ENCODE data around the gene ITPR2. TPM values are rescaled to one million over a fixed set of nuclear protein-coding genes. Genes with fewer than 3 reads are reported as not detected.
"Not testable (repeated sequence)": the region's sequence is repeated elsewhere in the genome, so short reads cannot be mapped to it uniquely, and the experiment has no call there.

ITPR2 gene
- total RNA-seq, 2 donors from 2014 or later = 31.3 to 31.7 TPM

DNA sequence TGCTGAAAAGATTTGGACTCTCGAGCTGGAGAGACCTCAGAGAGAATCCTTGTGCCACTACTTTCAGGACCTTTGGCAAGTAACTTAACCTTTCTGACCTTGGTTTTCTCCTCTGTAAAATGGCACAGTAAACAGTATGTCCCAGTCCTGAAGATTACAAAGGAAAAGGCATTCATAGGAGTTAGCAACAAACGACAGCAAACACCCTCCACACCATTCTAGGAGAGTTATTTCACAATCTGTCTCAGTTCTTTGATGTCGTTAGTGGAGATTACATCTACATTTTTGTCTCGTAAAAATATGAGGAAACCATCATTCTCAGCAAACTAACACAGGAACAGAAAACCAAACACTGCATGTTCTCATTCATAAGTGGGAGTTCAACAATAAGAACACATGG lies 205.7 kb downstream of the ITPR2 start:
- ATAC-seq = no peak
- intact Hi-C loops (cut with DNase I, micrococcal nuclease) = no loop called here
- DNase-seq = no peak

GRCh38 chr12:26623136-26623535 lies 209.9 kb downstream of the ITPR2 start:
- DNase-seq (no peak), ATAC-seq (no peak)
- intact Hi-C loops (cut with DNase I, micrococcal nuclease) = no loop called here

GRCh38 chr12:26622601-26623000 lies 210.4 kb downstream of the ITPR2 start:
- intact Hi-C loops (cut with DNase I, micrococcal nuclease) = no loop called here
- ATAC-seq = no peak
- DNase-seq = no peak

GRCh38 chr12:26621932-26622331 lies 211.1 kb downstream of the ITPR2 start:
- DNase-seq = no peak
- no peak for ATAC-seq
- intact Hi-C loops (cut with DNase I, micrococcal nuclease) = no loop called here

- DNase-seq = no peak
- intact Hi-C loops (cut with DNase I, micrococcal nuclease) = no loop called here
- no peak for ATAC-seq
These were observed 212.1 kb downstream of the ITPR2 start for GRCh38 chr12:26620907-26621306.

DNA sequence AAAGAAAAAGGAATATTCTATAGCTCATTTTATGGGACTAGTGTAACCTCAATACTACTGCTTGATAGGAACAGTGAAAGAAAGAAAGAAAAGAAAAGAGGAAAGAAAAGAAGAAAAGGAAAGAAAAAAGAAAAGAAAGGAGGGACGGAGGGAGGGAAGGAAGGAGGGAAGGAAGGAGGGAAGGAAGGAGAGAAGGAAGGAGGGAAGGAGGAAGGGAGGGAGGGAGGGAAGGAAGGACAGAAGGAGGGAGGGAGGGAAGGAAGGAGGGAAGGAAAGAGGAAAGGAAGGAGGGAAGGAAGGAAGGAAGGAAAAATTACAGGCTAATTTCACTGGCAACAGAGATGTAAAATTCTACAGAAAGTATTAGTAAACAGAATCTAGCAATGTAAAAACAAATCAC lies 215.5 kb downstream of the ITPR2 start:
- ATAC-seq (no peak), DNase-seq (no peak)
- intact Hi-C loops (cut with DNase I, micrococcal nuclease) = no loop called here

GRCh38 chr12:26614011-26614616 lies 218.9 kb downstream of the ITPR2 start:
- intact Hi-C loops (cut with DNase I, micrococcal nuclease) = no loop called here
- DNase-seq (peak in 1 of 2 donors; percentile 24), ATAC-seq (peak; percentile 67)

GRCh38 chr12:26612203-26612602 lies 220.8 kb downstream of the ITPR2 start:
- intact Hi-C loops (cut with DNase I, micrococcal nuclease) = no loop called here
- no peak for ATAC-seq
- no peak for DNase-seq

GRCh38 chr12:26611598-26611997 lies 221.4 kb downstream of the ITPR2 start:
- ATAC-seq = no peak
- no peak for DNase-seq
- intact Hi-C loops (cut with DNase I, micrococcal nuclease) = no loop called here

GRCh38 chr12:26610774-26611173 lies 222.2 kb downstream of the ITPR2 start:
- DNase-seq = no peak
- intact Hi-C loops (cut with DNase I, micrococcal nuclease) = no loop called here

GRCh38 chr12:26609986-26610385 lies 223.0 kb downstream of the ITPR2 start:
- intact Hi-C loops (cut with DNase I, micrococcal nuclease) = no loop called here
- ATAC-seq (no peak), DNase-seq (no peak)

More at GRCh38 chr12:26610774-26611173, 222.2 kb downstream of the ITPR2 start:
- ATAC-seq = no peak

DNA sequence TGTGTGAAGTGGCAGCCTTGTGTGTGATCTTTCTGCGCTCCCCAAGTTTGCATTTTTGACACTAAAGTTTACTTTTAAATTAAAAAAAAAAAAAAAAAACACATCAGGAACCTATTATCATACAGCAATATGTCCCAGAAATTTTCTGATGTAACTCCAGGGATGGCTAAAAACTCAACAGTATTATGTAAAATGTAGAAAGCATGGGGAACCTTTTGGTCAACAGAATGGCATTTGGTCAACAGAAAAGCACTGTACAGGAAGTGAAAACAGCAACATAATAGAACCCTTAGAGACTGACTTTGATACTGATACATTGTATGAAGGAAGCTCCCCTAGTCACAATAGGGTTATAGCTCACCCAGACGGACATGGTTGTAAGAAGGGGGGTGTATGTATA lies 224.3 kb downstream of the ITPR2 start:
- DNase-seq (no peak), ATAC-seq (no peak)

GRCh38 chr12:26608273-26608672 lies 224.7 kb downstream of the ITPR2 start:
- ATAC-seq = no peak

More for the DNA sequence above, 224.3 kb downstream of the ITPR2 start:
- intact Hi-C loops (cut with DNase I, micrococcal nuclease) = no loop called here

DNA sequence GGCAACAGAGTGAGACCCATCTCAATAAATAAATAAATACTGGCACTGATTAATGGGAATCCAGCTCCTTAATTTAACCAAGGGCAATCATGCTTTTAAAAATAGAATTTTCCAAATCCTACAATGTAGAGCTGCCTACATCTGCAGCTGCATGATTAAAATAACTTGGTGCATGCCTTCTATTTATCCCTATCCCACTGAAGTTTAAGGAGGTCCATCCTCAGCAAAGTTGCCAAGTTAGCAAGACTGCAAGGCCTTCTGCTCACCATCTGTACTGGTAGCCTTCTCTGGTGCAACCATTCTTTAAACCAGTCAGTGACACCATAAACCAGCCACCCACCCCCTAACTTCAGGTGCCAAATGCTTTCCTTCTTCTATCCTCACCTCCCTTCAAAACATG lies 226.1 kb downstream of the ITPR2 start:
- DNase-seq = no peak
- no peak for ATAC-seq
- intact Hi-C loops (cut with DNase I, micrococcal nuclease) = no loop called here

More at GRCh38 chr12:26608273-26608672, 224.7 kb downstream of the ITPR2 start:
- intact Hi-C loops (cut with DNase I, micrococcal nuclease) = no loop called here
- DNase-seq = no peak

DNA sequence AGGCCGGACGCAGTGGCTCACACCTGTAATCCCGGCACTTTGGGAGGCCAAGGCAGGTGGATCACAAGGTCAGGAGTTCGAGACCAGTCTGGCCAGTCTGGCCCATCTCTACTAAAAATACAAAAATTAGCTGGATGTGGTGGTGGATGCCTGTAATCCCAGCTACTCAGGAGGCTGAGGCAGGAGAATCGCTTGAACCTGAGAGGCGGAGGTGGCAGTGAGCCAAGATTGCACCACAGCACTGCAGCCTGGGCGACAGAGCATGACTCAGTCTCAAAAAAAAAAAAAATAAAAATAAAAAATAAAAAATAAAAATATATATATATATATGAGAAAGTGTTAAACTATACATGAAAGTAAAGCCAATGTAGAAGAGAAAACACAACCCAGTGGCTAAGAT lies 228.2 kb downstream of the ITPR2 start:
- DNase-seq; intact Hi-C loops (cut with DNase I, micrococcal nuclease); ATAC-seq: not testable (repeated sequence)

- ATAC-seq = no peak
- DNase-seq = no peak
- intact Hi-C loops (cut with DNase I, micrococcal nuclease) = no loop called here
These were observed 233.8 kb downstream of the ITPR2 start for GRCh38 chr12:26599096-26599695.

GRCh38 chr12:26595806-26596205 lies 237.2 kb downstream of the ITPR2 start:
- intact Hi-C loops (cut with DNase I, micrococcal nuclease) = no loop called here
- DNase-seq (no peak), ATAC-seq (no peak)

- intact Hi-C loops (cut with DNase I, micrococcal nuclease) = no loop called here
- DNase-seq (no peak), ATAC-seq (no peak)
These were observed 252.4 kb downstream of the ITPR2 start for GRCh38 chr12:26580619-26581018.

DNA sequence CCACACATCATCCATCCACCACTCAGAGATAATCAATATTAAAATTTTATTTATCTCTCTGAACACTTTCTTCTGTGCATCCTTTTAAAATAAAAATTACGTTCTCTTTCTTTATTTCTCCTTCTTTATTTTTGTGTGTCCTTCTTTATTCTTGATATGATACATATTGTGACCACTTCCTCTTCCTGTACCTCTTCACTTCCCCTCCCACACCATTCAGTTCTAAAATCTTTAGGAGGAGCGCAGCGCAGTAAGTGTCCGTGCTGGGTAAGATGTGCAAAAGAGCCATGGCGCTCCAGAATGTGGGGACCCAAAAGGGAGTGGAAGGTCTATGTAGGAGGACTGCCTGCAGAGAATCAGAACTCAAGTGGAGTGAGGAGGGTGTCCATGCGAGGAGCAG lies 256.7 kb downstream of the ITPR2 start:
- ATAC-seq = no peak
- DNase-seq = no peak
- intact Hi-C loops (cut with DNase I, micrococcal nuclease) = no loop called here

DNA sequence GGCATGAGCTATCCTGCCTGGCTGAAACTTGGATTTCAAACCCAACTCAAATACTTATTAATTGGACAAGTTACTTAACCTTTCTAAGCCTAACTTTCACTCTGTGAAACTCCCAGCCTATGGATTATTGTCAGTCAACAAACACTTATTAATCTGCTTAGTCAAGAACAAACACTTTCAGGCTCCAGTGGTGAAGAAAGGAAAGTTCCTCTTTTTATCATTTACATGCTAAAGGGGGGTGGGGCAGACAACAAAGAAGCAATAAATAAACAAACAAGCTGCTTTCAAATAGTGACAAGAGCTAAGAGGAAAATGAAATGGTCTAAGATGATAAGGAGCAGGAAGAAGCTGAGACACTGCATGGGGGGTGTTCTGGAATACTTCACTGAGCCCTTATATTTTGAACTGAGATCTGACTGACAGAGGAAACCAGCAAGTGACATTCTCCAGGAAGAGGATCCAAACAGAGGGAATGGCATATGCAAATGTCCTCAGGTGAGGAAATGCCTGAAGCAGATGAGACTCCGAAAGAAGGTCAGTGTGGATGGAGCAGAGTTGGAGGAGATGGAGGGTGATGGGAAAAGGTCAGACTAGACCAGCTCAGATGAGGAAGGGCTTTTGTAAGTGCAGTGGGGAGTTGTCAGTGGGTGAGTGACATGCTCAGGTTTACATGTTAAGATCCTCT lies 259.6 kb downstream of the ITPR2 start:
- DNase-seq (no peak), ATAC-seq (no peak)
- intact Hi-C loops (cut with DNase I, micrococcal nuclease) = no loop called here
